GM12874 (cell line): ENCODE results near the gene PTPRK.

Experiments
- CTCF ChIP-seq: IDR thresholded peaks from 2 replicates; pipeline ENCODE4 v1.5.1; 2011; ENCODE audit warnings: low read depth, mild to moderate bottlenecking, control low read depth, low read length, moderate library complexity; ENCODE audit not compliant: insufficient read depth

PTPRK gene

GRCh38 chr6:128172752-128173682 is 347.4 kb downstream of the PTPRK start:
- TF ChIP-seq CTCF, result no peak

- TF ChIP-seq CTCF, result no peak
Measured at GRCh38 chr6:128172081-128172480, 348.3 kb downstream of the PTPRK start.

GRCh38 chr6:128171182-128171581 is 349.2 kb downstream of the PTPRK start:
- TF ChIP-seq CTCF, result no peak

- TF ChIP-seq CTCF, result no peak
Measured at GRCh38 chr6:128168244-128168643, 352.2 kb downstream of the PTPRK start.

GRCh38 chr6:128167552-128167951 is 352.8 kb downstream of the PTPRK start:
- no peak for TF ChIP-seq CTCF

- TF ChIP-seq CTCF, result no peak
Measured at GRCh38 chr6:128164254-128164653, 356.1 kb downstream of the PTPRK start.

GRCh38 chr6:128162423-128162822 is 358.0 kb downstream of the PTPRK start:
- no peak for TF ChIP-seq CTCF
